Epithelial cell of proximal tubule (primary cell): Measurements from ENCODE around the gene CD226. TPM values are rescaled to one million over a fixed set of nuclear protein-coding genes. Genes with fewer than 3 reads are reported as not detected.

Source experiments
- DNase-seq: peaks from one replicate; pipeline ENCODE4 v3.0.0-alpha.2; 2011; ENCODE audit warnings: low read depth
- H3K4me3 ChIP-seq: 2 replicates; pipeline ENCODE4 v1.5.1; 2011; ENCODE audit warnings: low read depth, mild to moderate bottlenecking, low read length
- CTCF ChIP-seq: conservative IDR thresholded peaks from 2 replicates; pipeline ENCODE4 v1.5.1; 2012; ENCODE audit warnings: low read depth, mild to moderate bottlenecking, low read length
- total RNA-seq: library from RNA; depleted of rRNA; stranded (reverse); fragments of >200 nt; gene quantifications from 2 replicates; pipeline ENCODE4 v1.2.3, GENCODE V29; 2015

Gene CD226
- total RNA-seq, 1 donor from 2014 or later, result 0.12 TPM

- no peak for DNase-seq
- TF ChIP-seq CTCF, result no peak
- no peak overlapping the region for H3K4me3 ChIP-seq
These were observed 57.1 kb downstream of the CD226 start for GRCh38 chr18:69890558-69890957.

- TF ChIP-seq CTCF, result no peak
- H3K4me3 ChIP-seq, result no peak overlapping the region
- no peak for DNase-seq
These were observed 58.7 kb downstream of the CD226 start for GRCh38 chr18:69889009-69889408.

GRCh38 chr18:69887256-69887655 lies 60.4 kb downstream of the CD226 start:
- H3K4me3 ChIP-seq, result no peak overlapping the region
- no peak for DNase-seq
- TF ChIP-seq CTCF, result no peak

GRCh38 chr18:69885841-69886531 lies 61.7 kb downstream of the CD226 start:
- H3K4me3 ChIP-seq, result no peak overlapping the region
- no peak for DNase-seq
- no peak for TF ChIP-seq CTCF

- DNase-seq, result no peak
- H3K4me3 ChIP-seq, result no peak overlapping the region
- TF ChIP-seq CTCF, result no peak
These were observed 62.3 kb downstream of the CD226 start for GRCh38 chr18:69885355-69885754.

GRCh38 chr18:69883781-69884180 lies 63.9 kb downstream of the CD226 start:
- no peak overlapping the region for H3K4me3 ChIP-seq
- TF ChIP-seq CTCF, result no peak
- no peak for DNase-seq
